Parathyroid adenoma (tissue), 2 donors: Measurements from ENCODE around the gene NAXD.

ENCODE experiments used
- H2AFZ ChIP-seq: fragments of 300-600 bp; sonication (generic); one replicate; pipeline ENCODE4 v1.7.0; 2017; ENCODE audit warnings: antibody characterized with exemption, mild to moderate bottlenecking
- H3K27ac ChIP-seq: fragments of 300-600 bp; sonication (generic); one replicate; pipeline ENCODE4 v1.7.0; 2017
- H3K27me3 ChIP-seq: fragments of 300-600 bp; sonication (generic); one replicate; pipeline ENCODE4 v1.7.0; 2017; ENCODE audit warnings: low read length; ENCODE audit not compliant: control insufficient read depth, insufficient read depth
- H3K36me3 ChIP-seq: fragments of 300-600 bp; sonication (generic); one replicate; pipeline ENCODE4 v1.7.0; 2017; ENCODE audit warnings: low read length; ENCODE audit not compliant: control insufficient read depth, insufficient read depth
- H3K4me1 ChIP-seq: fragments of 300-600 bp; sonication (generic); one replicate; pipeline ENCODE4 v1.7.0; 2017; ENCODE audit warnings: control low read depth
- H3K4me2 ChIP-seq: fragments of 300-600 bp; sonication (generic); one replicate; pipeline ENCODE4 v1.7.0; 2017; ENCODE audit warnings: low read length
- H3K4me3 ChIP-seq: fragments of 300-600 bp; sonication (generic); one replicate; pipeline ENCODE4 v1.7.0; 2017; ENCODE audit warnings: low read depth, low read length
- H3K79me2 ChIP-seq: fragments of 300-600 bp; sonication (generic); one replicate; pipeline ENCODE4 v1.7.0; 2017; ENCODE audit warnings: control low read depth
- H3K9ac ChIP-seq: fragments of 300-600 bp; sonication (generic); one replicate; pipeline ENCODE4 v1.7.0; 2017; ENCODE audit warnings: mild to moderate bottlenecking
- H3K9me3 ChIP-seq: fragments of 300-600 bp; sonication (generic); one replicate; pipeline ENCODE4 v1.7.0; 2017; ENCODE audit warnings: low read length; ENCODE audit not compliant: control insufficient read depth
- TF ChIP-seq, protein P1 (sequence below): fragments of 300-600 bp; sonication (generic); IDR thresholded peaks from one replicate; pipeline ENCODE4 v1.7.0; 2017; ENCODE audit warnings: antibody characterized with exemption, mild to moderate bottlenecking
- donor health status: primary hyperparathyroidism.

The NAXD gene

DNA sequence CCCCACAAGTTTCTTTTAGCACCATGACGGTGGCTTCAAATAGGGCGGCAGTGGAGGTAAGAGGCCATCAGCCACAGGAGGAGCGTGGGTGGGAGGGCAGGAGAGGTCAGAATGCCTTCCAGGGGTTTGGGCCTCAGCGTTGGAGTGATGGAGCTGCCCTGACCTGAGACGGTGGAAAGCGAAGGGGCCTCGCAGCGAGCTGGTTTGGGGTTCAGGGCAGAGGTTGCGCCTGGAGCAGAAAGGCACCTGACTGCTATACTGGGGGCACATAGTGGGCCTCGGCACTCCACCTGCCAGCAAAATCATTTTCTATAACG lies 382 bp upstream of the NAXD start:
- Histone ChIP-seq H3K79me2 (peaks cover 16% of the 10 kb centered on the region), H3K4me2 (peak overlapping the region; percentile 93), H3K27me3 (no peaks in the 10 kb centered on the region), H3K27ac (peak overlapping the region; percentile 76), H2AFZ (peak overlapping the region; percentile 95), H3K4me1 (peaks cover 14% of the 10 kb centered on the region), H3K9me3 (no peaks in the 10 kb centered on the region), H3K36me3 (no peaks in the 10 kb centered on the region), H3K9ac (no peak overlapping the region), H3K4me3 (peak overlapping the region; percentile 69)
- TF ChIP-seq, protein P1, sequence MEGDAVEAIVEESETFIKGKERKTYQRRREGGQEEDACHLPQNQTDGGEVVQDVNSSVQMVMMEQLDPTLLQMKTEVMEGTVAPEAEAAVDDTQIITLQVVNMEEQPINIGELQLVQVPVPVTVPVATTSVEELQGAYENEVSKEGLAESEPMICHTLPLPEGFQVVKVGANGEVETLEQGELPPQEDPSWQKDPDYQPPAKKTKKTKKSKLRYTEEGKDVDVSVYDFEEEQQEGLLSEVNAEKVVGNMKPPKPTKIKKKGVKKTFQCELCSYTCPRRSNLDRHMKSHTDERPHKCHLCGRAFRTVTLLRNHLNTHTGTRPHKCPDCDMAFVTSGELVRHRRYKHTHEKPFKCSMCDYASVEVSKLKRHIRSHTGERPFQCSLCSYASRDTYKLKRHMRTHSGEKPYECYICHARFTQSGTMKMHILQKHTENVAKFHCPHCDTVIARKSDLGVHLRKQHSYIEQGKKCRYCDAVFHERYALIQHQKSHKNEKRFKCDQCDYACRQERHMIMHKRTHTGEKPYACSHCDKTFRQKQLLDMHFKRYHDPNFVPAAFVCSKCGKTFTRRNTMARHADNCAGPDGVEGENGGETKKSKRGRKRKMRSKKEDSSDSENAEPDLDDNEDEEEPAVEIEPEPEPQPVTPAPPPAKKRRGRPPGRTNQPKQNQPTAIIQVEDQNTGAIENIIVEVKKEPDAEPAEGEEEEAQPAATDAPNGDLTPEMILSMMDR: no peak

DNA sequence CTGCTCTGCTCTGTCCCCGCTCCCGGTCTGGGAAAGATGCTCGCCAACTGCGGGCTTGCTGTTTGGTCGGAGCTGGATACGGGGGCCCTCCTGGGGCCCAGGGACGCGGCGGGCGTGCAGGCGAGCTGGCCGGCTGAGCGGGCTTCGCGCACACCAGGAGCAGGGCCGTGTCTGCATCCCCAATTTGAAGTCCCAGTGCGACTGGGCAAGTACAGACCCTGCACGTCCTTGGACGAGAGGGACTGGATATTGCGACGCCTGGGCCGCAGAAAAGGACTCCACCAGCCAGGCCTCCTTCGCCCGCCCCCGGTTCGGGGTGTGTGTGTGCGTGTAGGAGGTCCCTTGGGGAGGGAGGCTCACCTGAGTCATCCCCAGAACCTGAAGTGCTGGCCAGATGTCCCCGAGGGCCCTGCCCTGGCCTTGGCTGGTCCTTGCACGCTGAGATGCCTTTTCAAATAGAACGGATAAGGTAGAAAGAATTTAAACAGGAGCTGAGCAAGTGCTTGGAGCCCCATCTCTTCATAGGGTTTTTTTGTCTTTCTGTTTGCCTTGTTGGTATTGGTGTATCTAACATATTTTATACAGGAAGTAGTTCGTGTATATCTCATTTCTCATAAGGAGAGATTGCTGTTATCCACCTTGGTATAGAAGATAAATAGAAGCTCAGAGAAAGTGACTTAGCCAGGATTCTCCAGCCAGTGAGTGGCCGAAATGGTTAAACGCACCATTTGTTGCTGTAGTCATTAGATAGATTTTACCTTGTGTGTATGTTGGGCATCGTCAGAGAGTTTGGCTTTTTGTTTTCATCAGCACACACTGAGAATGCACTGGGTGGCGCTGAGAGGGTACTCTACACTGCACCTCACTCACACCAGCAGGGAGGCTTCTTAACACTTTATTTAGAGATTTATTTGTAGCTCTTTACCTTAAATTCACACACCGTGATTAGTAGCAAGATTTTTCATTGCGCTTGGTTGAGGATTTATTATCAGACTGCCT lies 1.1 kb downstream of the NAXD start:
- Histone ChIP-seq H3K27me3 (no peaks in the 10 kb centered on the region), H3K79me2 (peaks cover 28% of the 10 kb centered on the region), H3K36me3 (no peaks in the 10 kb centered on the region), H3K27ac (peak overlapping the region; percentile 76), H3K9me3 (no peaks in the 10 kb centered on the region), H3K9ac (peak overlapping the region; percentile 67), H3K4me2 (peak overlapping the region; percentile 93), H3K4me3 (peak overlapping the region; percentile 69), H3K4me1 (peaks cover 14% of the 10 kb centered on the region), H2AFZ (peak overlapping the region; percentile 95)
- TF ChIP-seq, protein P1: no peak

DNA sequence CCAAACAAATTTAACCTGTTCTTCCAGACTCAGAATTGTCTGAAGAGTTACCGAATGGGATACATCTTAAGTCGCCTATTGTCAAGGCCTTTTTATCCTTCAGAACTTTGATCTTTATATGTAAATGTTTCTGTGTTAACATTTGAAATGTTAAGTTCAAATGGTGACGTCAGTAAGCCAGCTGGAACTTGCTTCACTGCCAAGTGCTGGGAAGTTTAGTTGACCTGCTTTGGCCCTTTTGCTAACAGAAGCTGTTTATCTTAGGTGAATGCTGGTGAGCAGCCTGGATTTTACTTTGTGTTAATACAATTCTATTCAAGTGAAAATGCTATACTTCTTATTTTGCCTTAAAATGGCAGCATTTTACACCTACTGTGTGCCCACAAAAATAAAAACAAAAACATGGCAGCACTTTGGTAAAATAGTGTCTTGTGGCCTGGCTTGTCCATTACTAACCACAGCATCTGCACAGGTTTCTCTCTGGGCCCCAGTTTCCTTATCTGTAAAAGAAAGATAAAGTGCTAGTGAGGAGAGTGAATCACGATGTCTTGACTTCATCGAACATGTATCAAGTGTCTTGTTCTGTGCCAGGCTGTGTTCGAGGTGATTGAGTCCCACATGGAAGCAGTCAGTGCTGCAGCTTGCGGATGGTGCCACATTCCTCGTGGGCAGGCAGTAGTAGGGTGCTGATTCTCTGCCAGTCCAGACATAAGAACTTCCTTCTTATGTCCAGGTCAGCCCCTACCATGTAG lies 2.2 kb downstream of the NAXD start:
- Histone ChIP-seq H3K9me3 (no peaks in the 10 kb centered on the region), H3K4me2 (peak overlapping the region; percentile 93), H3K27ac (peak overlapping the region; percentile 76), H3K79me2 (peaks cover 31% of the 10 kb centered on the region), H2AFZ (no peak overlapping the region), H3K4me1 (peaks cover 14% of the 10 kb centered on the region), H3K27me3 (no peaks in the 10 kb centered on the region), H3K36me3 (no peaks in the 10 kb centered on the region), H3K9ac (no peak overlapping the region), H3K4me3 (peak overlapping the region; percentile 69)
- TF ChIP-seq, protein P1: no peak

DNA sequence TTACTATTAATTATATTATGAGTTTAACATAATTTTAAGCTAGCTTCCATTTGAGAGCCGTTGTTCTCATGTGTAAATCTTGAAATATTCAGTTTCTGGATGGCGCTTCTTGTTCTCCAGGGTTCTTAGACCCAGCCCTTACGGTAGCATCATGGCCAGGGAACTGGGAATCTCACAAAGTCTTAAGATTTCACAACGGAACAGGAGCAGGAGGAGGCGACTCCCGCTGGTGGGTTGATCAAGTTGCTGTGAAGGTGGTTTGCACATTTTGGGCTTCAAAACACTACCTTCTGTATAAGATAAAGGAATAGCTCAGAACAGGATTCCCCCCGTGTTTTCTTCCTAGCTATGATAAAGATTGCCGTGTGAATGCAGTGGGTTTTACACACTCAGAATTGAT lies 2.8 kb downstream of the NAXD start:
- Histone ChIP-seq H3K9me3 (no peaks in the 10 kb centered on the region), H3K27me3 (no peaks in the 10 kb centered on the region), H3K79me2 (peaks cover 34% of the 10 kb centered on the region), H3K4me1 (peaks cover 14% of the 10 kb centered on the region), H3K36me3 (no peaks in the 10 kb centered on the region), H3K4me2 (no peak overlapping the region), H3K9ac (no peak overlapping the region), H3K4me3 (no peak overlapping the region), H3K27ac (no peak overlapping the region), H2AFZ (no peak overlapping the region)
- TF ChIP-seq, protein P1: no peak
